HG02884 (cell line): ENCODE measurements around the gene CLBA1.
"Not testable (repeated sequence)": the region's sequence is repeated elsewhere in the genome, so short reads cannot be mapped to it uniquely, and the experiment has no call there.

Experiments
- ATAC-seq: cut with Tn5 transposase; IDR thresholded peaks from one replicate; pipeline ENCODE4 v1.9.1; 2021; ENCODE audit warnings: mild to moderate bottlenecking, moderate library complexity; ENCODE audit not compliant: unreplicated experiment

CLBA1 gene

GRCh38 chr14:104947881-104948735 is 37.5 kb upstream of the CLBA1 start:
- ATAC-seq: not testable (repeated sequence)

- ATAC-seq: no peak
These were observed 36.9 kb upstream of the CLBA1 start for GRCh38 chr14:104948736-104949031.

DNA sequence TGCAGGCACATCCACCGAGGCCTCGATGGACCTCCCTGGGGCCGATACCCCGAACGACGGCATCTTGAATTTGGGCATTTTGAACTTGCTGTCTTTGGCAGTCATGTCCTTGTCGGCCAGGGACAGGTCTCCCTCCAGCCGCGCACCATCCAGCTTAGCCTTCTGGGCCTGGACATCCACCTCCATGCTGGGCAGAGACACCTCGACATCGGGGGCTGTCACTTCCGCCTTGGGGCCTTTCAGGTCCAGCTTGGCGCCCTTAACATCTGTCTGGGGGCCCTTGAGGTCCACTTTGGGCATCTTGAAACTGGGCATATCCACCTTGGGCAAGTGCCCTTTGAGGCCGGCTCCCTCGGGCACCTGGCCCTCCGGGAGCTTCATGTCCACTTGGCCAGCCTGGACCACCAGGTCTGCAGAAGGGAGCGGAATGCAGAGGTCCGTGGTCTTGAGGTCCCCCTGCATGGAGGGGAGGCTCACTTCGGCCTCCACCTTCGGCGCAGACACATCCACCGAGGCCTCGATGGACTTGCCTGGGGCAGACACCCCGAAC is 36.1 kb upstream of the CLBA1 start:
- ATAC-seq: not testable (repeated sequence)

- ATAC-seq: no peak
These were observed 35.6 kb upstream of the CLBA1 start for GRCh38 chr14:104950021-104950420.

- ATAC-seq: not testable (repeated sequence)
These were observed 34.9 kb upstream of the CLBA1 start for GRCh38 chr14:104950701-104951100.

DNA sequence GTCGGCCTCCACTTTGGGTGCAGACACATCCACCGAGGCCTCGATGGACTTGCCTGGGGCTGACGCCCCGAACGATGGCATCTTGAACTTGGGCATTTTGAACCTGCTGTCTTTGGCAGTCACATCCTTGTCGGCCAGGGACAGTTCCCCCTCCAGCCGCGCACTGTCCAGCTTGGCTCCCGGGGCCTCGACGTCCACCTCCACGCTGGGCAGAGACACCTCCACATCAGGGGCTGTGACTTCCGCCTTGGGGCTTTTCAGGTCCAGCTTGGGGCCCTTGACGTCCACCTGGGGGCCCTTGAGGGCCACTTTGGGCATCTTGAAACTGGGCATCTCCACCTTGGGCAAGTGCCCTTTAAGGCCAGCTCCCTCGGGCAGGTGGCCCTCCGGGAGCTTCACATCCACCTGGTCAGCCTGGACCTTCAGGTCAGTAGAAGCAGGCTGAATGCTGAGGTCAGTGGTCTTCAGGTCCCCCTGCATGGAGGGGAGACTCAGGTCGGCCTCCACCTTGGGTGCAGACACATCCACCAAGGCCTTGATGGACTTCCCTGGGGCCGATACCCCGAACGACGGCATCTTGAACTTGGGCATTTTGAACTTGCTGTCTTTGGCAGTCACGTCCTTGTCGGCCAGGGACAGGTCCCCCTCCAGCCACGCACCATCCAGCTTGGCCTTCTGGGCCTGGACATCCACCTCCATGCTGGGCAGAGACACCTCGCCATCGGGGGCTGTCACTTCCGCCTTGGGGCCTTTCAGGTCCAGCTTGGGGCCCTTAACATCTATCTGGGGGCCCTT is 33.5 kb upstream of the CLBA1 start:
- not testable (repeated sequence) for ATAC-seq

- ATAC-seq: no peak
These were observed 32.5 kb upstream of the CLBA1 start for GRCh38 chr14:104953097-104953496.

GRCh38 chr14:104953896-104954656 is 31.5 kb upstream of the CLBA1 start:
- no peak for ATAC-seq

GRCh38 chr14:104954746-104955395 is 30.7 kb upstream of the CLBA1 start:
- no peak for ATAC-seq

DNA sequence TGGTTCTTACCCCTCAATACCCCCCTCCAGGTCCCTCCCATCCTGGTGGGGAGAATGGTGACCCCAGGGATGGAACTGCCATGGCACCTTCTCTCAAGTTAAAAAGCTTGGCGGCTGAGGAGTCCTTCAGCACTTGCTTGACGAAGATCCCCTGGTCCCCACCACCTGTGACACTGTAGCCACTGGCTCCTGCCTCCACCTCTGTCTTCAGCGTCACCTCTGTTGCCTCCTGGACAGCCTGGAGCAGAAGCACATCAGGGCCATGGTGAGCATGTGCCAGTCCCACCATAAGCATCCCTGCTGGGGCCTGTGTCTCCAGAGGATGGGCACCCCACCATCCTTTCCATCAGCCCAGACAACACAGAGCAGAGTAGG is 30.2 kb upstream of the CLBA1 start:
- ATAC-seq: no peak

- ATAC-seq: no peak
These were observed 29.2 kb upstream of the CLBA1 start for GRCh38 chr14:104956290-104956890.

DNA sequence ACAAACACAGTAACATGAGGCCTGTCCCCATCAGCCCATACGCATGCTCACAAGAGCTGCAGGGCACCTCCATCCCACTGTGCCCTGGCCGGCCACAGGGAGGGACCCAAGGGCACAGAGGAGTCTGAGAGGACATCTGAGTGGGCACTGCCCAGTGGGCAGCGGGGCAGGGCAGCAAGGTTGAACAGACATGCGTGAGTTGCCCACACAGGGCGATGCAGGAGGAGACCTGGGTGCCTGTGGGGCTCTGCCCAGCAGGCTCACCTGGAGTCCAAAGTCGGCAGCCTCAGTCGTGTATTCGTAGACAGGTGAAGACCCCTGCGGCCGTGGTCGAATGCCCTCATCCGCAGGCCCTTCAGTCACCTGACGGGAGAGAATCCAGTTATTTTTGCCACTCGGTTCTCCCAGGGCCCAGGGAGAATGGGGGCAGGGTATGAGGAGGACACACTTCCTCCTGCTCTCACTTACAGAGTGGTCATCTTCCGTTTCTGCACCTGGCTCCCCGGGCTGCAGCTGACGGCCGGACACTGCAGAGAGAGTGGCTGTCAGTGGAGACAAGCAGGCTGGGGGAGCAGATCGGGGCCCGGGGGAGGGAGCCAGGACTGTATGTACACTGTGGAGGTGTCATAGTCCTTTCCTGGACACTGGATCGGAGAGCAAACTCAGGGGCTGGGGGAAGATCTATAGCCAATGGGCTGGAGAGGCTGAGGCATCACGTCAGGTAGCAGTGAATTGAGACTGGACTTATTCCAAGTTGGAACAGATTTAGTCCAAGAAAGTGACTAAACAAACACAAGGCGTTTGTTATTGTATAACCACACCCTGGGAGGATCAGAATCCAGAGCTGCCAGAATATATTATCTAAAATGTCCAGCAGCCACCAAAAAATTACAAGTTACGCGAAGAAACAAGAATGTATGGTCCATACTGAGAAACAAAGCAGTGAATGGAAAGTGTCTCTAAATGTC is 28.2 kb upstream of the CLBA1 start:
- no peak for ATAC-seq

DNA sequence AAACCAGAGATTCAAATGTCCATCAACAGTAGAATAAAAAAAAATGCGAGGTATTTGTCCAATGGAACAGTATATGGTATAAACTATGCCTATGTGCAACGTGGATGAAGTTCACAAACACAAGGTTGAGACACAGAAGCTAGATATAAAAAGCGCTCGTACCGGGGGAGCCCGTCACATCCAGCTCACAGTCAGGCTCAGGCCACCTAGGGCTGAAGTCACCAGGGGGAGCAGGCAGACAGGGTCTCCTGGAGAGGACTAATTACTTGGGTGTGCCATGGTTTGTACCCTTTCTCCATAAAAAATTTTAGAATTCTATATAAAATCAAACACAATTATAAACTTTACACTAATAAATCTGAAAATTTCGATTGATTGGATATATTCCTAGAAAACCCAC is 21.0 kb upstream of the CLBA1 start:
- ATAC-seq: no peak

DNA sequence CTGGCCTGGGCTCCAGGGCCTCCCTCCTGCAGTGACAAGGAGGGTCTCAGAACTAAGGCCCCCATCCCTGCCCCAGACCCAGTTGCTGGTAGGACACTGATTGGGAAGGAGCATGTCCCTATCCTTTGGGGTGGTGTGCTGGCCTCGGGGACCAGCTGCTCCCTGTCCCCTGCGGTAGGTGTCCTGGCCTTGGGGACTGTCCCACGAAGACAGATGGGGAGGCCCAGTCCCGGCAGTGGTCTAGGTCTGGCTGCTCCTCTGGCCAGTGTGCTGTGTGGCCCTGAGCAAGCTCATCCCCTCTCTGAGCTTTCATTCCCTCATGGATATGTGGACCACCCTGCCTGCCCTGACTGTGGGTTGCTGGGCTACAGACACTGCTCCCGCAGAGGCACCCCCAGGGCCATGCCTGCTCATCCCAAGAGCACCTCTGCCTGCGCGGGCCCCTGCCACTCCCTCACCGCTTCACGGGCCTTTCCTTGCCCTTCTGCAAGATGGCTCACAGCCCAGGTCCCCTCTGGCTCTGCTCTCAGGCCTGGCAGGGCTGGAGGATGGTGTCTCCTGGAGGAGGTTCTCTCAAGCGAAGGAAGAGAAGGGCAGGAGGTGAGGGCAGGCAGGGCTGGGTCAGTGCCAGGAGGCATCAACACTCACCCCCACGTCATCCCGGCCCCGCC is 19.9 kb upstream of the CLBA1 start:
- ATAC-seq: no peak

DNA sequence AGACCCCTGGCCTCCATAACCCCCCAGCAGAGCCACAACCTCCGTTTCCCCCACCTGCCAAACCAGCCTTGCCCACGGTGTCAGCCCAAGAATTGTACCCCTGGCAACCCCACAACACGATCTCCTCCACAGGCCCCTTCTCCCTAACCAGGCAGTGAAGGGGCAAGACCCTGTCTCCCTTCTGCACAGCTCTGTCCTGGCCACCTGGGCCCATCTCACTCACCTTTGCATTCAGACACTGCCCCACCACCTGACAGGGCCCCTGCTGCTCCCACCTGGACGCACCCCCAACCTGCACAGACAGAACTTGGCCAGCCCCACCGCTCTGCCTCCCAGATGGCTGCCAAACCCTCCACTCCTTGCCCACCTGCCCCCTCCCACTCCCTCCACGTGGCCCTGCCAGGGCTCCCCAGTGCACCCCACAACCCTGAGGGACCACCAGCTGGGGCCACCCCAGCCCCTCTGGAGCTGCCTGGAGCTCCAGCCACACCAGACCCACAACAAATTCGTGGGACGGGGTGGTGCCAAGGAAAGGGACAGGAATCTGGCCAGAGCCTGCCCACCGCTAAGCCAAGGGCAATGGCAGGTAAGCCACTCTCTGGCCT is 19.2 kb upstream of the CLBA1 start:
- ATAC-seq: no peak

GRCh38 chr14:104966981-104967385 is 18.6 kb upstream of the CLBA1 start:
- ATAC-seq: no peak

GRCh38 chr14:104967386-104968152 is 18.0 kb upstream of the CLBA1 start:
- ATAC-seq: no peak

- no peak for ATAC-seq
These were observed 17.4 kb upstream of the CLBA1 start for GRCh38 chr14:104968153-104968527.
